Myocyte (in vitro differentiated cells): Measurements from ENCODE around the gene ZBTB24. TPM values are rescaled to one million over a fixed set of nuclear protein-coding genes. Genes with fewer than 3 reads are reported as not detected.
"Not testable (repeated sequence)": the region's sequence is repeated elsewhere in the genome, so short reads cannot be mapped to it uniquely, and the experiment has no call there.

Source experiments
- DNase-seq: peaks from one replicate; pipeline ENCODE4 v3.0.0-alpha.2; 2012; ENCODE audit warnings: low read depth
- polyA plus RNA-seq: library from polyadenylated mRNA; unstranded; fragments of >200 nt; gene quantifications from one replicate; pipeline ENCODE4 v1.2.1, GENCODE V29; 2012; ENCODE audit warnings: missing spikeins
- total RNA-seq: library from RNA; depleted of rRNA; stranded (reverse); fragments of >200 nt; gene quantifications from 2 replicates; pipeline ENCODE4 v1.2.3, GENCODE V29; 2014

Gene ZBTB24
- total RNA-seq, result 9.6 and 9.8 TPM in 2 replicates
- polyA plus RNA-seq, result 2.8 TPM

DNA sequence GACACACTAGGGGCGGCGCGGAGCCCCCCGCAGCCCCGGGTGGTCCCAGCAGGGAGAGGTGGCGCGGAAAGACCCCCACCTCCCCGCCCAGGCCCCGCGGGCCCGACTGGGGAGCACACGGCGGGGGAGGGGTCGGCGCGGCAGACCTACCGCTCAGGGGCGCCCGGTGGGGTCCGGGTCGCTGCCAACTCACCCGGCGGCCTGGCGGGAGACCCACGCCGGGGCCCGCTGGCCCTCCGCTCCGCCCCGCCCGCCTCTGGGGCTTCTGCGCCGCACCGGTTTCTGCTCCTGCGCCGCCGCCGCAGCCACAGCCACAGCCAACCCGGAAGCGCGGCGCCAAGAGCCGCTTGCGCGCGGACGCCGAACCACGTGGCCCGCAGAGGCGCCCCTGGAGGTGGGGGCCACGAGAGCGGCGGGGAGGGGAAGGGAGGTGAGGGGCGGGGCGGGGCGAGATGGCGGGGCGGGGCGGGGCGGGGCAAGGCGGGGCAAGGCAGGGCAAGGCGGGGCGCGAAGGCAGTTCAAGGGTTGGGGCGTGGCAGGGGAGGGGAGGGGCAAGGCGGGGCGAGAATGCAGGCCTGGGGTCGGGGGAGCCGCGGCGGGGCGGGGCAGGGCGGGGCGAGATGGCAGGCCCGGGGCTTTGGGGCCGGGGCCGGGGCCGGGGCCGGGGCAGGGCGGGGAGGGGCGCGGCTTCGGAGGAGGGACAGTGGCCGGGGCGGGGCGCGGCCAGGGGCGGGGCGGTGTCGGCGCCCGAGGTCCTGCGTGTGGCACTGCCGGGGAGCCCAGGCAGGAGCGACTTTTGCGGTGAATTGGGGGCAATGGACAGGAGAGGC is at the start of gene ZBTB24:
TSS of gene ZBTB24 (minus strand) at position 315 of the 830 bp plus-strand sequence. CDS start 1,193 bp downstream, outside the sequence.
- DNase-seq, result peak; percentile 91

DNA sequence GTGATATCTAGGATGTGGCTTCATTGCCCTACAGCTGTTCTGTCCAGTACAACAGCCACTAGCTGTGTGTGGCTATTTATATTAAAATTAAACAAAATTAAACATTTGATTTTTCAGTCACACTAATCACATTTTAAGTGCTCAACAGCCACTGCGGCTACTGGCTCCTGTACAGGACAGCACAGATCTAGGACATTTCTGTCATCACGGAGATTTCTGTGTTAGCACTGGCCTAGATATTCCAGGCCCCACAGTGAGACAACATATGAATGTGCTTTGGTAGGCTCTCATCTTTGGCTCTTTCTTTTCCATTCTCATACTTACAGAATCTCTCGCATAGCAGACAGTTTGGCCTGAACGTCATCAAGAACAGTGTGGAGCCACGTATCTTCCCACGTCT is 48.4 kb upstream of the ZBTB24 start:
- DNase-seq, result no peak

DNA sequence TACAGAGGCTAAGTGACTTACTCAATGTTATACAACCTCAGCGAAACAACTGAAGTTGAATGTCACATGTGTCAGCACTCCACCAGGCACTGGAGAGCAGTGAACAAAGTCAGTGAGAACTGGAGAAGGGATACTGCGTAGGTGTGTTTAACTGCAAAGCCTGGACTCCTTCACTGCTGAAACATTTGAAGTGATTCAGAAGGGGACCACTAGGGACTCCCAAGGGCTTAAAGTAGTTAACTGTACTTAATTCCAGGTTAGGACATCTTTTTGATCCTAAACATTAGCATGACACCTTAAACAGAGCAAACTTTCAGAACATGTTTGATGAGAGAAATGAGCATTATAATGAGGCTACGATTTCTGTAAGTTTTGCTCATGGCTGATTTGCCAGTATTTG is 45.0 kb upstream of the ZBTB24 start:
- DNase-seq, result no peak

DNA sequence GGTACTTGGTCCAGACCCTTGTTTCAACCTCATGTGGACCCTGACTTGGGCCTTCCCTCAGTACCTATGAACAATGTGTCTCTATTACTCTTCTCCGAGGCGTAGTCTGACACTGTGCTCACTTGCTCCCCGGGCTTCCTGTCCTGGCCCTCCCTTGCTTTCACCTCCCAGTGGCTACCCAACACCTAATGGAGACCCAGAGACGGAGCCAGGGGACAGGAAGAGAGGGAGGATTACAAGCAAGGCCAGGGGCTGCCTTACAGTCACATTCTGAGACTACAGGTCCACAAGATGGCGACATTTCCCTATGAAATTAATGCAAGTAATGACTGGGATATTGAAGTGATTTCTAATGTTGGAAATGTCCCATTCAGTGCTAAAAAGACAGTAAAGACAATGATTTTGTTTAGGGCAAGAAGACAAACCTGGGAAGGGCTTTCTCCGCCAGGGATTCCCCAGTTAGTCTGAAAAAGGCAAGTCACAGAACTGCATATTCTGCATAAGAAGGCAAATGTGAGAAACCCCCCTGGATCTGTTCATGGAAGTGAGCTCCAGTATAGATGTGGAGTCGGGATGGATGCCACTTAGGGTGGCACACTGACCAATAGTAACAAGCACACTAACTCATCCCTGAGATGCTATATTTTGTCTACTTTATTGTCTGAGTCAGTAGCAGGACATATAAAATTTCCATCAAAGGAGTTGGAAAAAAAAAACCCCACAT is 44.0 kb upstream of the ZBTB24 start:
- DNase-seq, result peak; percentile 79

DNA sequence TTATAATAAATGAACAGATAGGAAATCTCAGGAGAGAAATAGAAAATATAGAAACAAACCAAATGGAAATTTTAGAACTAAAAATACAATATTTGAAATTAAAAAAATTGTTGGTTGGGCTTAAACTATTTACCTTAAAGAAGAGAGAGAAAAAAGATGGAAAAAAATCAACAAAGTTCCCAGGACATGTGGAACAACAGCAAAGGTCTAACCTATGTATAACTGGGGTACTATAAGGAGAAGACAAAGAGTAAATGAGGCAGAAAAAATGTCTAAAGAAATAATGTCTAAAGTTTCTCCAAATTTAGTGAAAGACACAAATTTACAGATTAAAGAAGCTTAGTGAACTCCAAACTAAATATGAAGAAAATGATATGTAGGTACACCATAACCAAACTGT is 41.1 kb upstream of the ZBTB24 start:
- no peak for DNase-seq

DNA sequence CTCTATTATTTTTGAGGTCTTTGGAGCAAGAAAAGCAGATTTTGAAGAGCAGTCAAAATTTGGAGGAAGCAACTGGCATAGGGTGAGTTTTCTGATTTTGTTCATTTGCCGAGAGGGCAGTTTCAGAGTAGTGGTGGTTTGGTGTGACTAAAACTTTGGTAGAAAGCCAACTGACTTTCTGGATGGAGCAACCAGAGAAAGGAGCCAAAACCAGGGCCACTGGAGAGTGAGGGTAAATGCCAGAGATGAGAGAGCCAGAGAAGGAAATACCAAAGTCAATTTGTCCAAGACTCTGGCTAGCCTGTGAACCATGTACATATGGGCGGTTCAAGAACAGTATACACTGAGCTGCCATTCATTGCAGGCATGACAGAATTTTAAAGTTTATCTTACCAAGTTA is 40.5 kb upstream of the ZBTB24 start:
- DNase-seq, result peak; percentile 64

DNA sequence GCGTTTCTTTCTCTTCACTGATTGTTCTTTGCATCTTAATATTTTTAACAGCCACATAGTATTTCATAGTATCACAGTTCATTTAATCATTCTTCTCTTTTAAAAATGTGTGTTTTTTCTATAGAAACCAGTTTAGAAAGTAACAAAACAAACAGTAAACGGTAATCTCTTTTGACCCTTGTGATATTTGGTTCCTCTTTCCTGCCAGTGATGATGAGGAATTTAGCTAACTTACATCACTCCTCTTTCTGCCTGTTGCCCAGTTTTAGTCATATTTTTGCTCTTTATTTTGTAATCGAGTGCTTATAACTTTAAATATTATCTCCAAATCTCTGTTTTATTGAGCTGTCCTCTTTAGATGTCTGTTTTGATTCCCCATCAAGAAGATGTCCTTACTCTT is 38.1 kb upstream of the ZBTB24 start:
- no peak for DNase-seq

DNA sequence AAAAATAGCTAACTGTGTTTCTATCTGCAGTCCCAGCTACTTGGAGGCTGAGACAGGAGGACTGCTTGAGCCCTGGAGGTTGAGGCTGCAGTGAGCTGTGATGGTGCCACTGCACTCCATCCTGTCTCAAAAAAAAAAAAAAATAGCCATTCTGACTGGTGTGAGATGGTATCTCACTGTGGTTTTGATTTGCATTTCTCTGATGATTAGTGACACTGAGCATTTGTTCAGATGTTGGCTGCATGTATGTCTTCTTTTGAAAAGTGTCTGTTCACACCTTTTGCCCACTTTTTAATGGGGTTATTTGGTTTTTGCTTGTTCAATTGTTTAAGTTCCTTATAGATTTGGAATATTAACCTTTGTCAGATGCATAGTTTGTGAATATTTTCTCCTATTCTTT is 36.6 kb upstream of the ZBTB24 start:
- not testable (repeated sequence) for DNase-seq

DNA sequence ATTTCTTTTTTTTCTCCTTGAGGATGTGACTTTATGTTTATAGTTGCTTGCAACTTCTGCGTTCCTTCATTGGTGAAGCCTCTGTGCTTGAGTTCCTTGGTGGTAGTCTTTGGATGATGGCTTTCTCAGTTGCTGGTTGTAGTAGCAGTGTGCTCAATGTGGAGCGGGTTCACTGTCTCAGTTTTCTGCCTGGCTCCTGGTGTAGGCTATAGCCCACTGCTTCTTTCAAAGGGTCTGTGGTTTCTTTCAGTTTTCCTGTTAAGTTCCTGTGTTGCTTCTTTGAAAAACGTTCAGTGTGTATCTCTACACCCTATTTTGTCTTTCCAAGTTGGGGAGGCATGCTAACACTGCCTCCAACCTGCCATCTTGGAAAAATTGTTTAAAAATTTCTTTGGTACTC is 33.9 kb upstream of the ZBTB24 start:
- no peak for DNase-seq

DNA sequence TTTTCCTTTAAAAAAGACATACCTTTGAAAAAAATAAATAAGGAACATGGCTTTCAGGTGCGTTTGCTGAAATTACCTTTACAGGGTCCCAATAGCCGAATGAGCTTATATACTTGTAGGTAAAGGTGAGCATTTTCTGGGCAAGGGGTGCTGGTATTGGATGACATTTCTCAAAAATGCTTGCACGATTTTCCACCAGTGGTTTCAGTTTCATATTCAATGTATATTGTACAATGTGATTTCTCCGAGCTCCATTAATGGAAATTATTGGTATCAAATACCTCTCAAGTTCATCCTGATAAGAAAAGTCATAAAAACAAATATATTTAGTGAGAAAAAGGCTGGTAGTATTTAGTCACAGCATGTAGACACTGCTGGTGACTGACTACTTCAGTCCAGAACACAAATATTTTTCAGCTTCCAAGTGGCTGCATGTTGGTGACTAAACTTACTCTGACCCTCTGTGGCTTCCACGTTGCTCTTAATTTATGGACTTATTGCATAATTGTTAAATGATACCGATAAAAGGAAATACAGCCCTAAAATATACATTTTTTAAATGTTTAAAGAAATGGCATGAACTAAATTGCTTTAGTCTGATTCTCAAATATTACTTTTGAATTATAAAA is 32.9 kb upstream of the ZBTB24 start:
- DNase-seq, result no peak

DNA sequence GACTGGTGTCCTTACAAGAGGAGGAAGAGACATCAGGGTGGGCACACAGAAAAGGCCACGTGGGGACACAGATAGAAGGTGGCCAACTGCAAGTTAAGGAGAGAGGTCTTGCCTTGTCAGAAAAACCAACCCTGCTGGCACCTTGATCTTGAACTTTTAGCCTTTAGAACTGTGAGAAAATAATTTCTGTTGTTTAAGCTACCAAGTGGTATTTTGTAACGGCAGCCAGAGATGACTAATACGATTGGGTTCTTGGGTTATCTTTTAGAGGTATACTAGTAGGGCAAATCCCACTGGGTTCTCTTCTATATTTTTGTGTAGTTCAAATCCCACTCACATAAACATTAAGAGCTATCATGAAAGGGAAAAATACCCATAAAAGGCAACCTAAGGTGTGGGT is 31.9 kb upstream of the ZBTB24 start:
- DNase-seq, result no peak

DNA sequence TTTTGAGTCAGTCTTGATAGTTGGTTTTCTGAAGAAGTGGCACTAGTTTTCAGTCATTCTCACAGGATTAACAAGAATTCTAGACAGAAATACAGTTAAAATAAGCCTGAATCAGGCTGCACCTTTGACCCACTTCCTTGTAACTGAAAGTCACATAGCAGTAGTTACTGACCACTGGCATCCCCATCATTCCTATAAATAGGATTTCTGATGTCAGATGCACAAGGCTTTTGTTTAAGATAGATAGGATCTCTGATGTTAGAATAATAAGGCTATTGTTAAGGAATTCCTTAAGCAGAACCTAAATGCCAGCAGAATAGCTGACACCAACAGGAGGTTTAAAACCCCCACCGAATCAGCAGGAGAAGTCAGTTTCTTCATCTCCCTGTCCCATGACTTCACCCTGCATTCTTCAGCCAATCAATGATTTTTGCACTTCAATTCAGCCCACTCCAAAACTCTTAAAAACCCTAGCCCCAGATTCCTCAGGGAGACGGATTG is 30.6 kb upstream of the ZBTB24 start:
- DNase-seq, result peak; percentile 71

DNA sequence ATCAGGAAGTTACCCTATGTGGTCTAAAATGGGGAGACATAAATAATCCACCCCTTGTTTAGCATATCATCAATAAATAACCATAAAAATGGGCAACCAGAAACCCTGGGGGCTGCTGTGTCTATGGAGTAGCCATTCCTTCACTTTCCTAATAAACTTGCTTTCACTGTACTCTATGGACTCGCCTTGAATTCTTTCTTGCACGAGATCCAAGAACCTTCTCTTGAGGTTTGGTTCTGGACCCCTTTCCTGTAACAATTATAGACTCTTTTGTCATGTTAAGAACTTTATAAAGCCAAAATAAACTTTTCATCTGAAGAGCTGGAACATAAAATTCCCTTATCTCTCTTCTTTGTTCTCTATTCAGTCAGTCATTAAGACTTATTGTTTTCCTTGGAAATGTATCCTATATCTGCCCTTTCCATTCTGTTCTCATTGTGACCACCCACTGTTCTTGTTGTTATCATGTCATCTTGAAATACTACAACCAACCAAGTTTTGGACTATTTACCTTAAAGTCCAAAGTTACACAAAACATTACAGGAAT is 29.3 kb upstream of the ZBTB24 start:
- no peak for DNase-seq

DNA sequence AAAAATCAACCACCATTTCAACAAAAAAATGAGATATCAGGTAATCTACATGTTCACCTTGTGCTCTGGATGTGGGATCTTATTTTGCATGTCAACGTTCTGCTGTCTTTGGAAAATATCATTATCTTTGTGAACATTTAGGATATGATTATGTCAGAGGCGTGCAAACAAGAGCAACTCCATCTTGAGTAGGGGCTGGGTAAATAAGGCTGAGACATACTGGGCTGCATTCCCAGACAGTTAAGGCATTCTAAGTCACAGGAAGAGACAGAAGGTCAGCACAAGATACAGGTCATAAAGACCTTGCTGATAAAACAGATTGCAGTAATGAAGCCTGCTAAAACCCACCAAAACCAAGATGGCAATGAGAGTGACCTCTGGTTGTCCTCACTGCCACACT is 28.8 kb upstream of the ZBTB24 start:
- no peak for DNase-seq

DNA sequence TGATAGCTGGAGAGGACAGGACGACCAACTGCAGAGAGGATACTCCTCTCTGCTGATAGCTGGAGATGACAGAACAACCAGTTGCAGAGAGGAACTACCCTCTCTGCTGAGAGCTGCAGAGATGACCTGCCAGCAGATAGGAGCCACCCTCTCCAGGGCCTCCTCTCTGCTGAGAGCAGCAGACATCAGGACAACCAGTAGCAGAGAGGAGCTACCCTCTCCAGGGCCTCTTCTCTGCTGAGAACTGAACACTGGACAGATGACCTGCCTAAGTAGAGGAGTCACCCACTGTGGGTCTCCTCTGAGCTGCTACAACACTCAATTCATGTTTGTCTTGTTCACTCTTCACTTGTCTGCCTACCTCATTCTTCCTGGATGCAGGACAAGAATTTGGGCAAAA is 27.3 kb upstream of the ZBTB24 start:
- no peak for DNase-seq

DNA sequence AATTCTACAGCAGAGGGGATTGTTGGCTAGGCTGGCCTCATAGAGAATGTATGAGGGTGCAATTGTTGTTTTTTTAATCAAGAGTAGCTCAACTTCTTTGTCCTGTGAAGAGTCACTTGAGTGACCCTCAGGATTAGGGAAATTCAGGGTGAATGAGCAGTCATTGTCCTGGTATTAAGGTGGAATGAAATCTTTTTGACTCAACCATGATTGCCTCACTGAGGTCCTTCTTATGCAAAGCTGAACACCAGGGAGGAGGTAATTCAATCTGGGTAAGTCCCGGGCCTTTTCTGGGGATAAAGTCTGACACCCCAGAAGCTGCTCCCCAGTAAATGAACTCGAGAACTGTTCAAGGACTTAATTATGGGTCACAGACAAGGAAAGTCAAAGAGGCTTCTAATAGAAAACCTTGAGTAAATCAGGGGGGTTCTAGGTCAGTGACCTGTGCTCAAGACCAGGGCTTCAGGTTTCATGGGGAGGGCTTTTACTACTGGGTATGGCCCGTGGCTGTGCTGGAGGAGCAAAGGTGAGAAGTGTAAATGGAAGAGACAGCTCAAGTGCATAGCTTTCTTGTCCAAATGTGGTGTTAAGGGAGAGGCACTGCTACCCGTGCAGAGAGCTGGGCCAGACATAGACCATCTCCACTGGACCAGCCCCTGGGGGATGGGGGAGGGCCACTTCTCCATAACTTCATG is 25.3 kb upstream of the ZBTB24 start:
- DNase-seq, result no peak

DNA sequence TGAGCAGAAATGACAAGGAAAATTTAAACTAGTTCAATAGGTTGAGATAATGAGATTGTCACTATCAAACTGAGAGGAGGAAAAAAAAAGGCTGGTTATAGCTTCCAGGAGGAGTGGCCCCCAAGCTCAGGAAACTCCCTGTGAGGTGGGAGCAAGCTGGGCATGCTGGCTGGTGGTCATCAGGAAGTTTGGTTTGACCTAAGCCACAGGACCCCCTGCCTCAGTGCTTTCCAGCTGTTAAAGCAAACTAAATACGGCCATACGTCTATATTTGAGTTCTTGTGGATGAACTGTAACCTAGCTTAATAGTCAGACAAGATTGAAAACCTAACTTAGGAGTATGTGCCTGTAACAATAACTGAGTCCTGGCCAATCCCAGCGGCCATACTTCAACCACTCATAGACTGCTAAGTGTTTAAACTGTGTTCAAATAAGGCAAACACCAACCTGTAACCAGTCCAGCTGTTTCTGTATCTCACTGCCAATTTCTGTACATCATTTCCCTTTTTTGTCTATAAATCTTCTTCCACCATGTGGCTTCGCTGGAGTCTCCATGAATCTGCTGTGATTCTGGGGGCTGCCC is 24.6 kb upstream of the ZBTB24 start:
- DNase-seq, result no peak

DNA sequence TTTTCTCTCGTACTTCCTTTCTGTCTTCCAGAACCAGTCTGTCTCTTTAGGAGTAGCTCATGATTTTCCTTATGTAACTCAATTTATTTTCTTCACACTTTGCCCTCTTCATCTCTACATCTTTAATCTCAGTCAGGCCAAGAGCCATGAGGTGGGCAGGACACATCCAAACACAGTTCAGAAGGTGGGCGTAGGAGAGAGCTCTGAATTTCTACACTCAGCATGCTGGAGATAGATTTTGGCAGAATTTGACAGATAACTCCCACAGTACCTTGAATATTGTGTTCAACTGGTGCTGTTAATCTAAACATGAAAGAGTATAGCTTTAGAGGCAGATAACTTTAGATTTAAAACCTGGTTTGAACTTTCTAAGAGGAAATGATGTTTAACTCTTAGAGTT is 23.8 kb upstream of the ZBTB24 start:
- no peak for DNase-seq

DNA sequence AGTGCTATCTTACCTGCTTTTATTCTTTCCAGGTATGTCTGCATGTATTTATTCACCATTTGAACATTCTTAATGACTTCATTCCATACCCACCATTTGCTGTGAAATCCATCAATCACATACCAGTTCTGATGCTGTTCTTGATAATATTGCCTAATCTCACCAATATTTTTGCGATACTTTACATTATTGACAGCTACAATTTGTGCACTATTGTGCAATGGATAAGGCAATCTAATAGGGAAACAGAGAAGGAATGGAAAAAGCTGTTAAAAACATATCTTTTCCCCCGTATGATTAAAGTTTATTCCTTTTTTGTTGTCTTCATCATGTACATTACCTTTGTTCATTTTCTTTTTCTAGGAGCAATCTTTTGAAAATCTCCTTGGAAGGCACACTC is 23.3 kb upstream of the ZBTB24 start:
- DNase-seq, result no peak

DNA sequence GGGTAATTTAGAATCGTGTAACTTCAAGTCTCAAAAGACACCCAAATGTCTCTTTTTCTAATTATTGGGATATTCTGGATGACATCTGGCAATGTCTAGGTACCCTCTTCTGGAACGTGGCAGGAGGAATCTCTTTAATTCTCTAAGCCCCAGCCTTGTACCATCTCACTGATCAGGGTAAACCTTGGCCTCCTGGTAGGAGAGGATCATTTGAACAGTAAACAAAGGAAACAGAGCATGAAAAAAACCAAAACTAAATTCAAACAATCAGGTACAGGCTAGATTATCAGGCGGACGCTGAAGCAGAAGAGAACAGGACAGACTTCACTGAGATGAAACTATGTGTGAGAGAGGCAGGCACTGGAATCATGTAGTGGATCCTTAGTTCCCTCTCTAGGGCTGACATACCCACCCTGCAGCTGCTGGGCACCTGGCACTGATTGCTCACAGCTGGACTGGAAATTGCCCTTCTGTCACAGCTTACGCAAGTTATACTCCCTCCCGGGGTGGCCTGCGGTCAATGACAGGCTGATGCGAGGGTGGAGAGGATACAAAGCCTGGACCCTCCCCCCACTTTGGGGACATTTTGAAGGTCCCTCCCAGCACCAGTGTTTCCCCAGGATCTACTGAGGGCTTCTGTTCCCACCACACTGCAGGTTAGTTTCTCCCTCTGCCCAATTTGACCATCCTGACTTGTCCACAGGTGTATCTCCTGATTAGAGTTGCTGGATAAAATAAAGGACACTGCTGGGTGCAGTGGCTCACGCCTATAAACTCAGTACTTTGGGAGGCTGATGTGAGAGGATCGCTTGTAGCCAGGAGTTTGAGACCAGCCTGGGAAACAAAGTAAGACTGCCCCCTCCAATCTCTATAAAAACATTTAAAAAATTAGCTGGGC is 20.6 kb upstream of the ZBTB24 start:
- DNase-seq, result peak; percentile 76
